Activated naive CD8-positive, alpha-beta T cell (primary cell): ENCODE results near the gene TRIO.

Experiments
- H3K27ac Mint-ChIP-seq: one replicate; pipeline ENCODE4 v1.8.0; 2021; ENCODE audit warnings: mixed read lengths
- H3K27me3 Mint-ChIP-seq: one replicate; pipeline ENCODE4 v1.8.0; 2021; ENCODE audit warnings: mixed read lengths
- H3K36me3 Mint-ChIP-seq: one replicate; pipeline ENCODE4 v1.8.0; 2021; ENCODE audit warnings: mixed read lengths
- H3K4me1 Mint-ChIP-seq: one replicate; pipeline ENCODE4 v1.8.0; 2021; ENCODE audit warnings: low read depth, mixed read lengths
- H3K4me3 Mint-ChIP-seq: one replicate; pipeline ENCODE4 v1.8.0; 2021; ENCODE audit warnings: mild to moderate bottlenecking, mixed read lengths
- H3K9me3 Mint-ChIP-seq: one replicate; pipeline ENCODE4 v1.8.0; 2021; ENCODE audit warnings: low read depth, mixed read lengths

Gene TRIO

GRCh38 chr5:14465116-14465515, 322.0 kb downstream of the TRIO start:
- Mint-ChIP-seq H3K27me3 (no peaks in the 10 kb centered on the region), H3K36me3 (no peaks in the 10 kb centered on the region), H3K4me3 (no peak overlapping the region), H3K9me3 (no peaks in the 10 kb centered on the region), H3K4me1 (no peaks in the 10 kb centered on the region), H3K27ac (no peak overlapping the region)

- Mint-ChIP-seq H3K27ac (no peak overlapping the region), H3K4me1 (no peaks in the 10 kb centered on the region), H3K27me3 (no peaks in the 10 kb centered on the region), H3K4me3 (no peak overlapping the region), H3K9me3 (no peaks in the 10 kb centered on the region), H3K36me3 (no peaks in the 10 kb centered on the region)
Measured at GRCh38 chr5:14465776-14466175, 322.6 kb downstream of the TRIO start.

- no peaks in the 10 kb centered on the region for H3K4me1 Mint-ChIP-seq
- no peak overlapping the region for H3K27ac Mint-ChIP-seq
- H3K36me3 Mint-ChIP-seq = peaks cover under 1% of the 10 kb centered on the region
- no peaks in the 10 kb centered on the region for H3K9me3 Mint-ChIP-seq
- H3K4me3 Mint-ChIP-seq = no peak overlapping the region
- no peaks in the 10 kb centered on the region for H3K27me3 Mint-ChIP-seq
Measured at GRCh38 chr5:14467251-14467650, 324.1 kb downstream of the TRIO start.

DNA sequence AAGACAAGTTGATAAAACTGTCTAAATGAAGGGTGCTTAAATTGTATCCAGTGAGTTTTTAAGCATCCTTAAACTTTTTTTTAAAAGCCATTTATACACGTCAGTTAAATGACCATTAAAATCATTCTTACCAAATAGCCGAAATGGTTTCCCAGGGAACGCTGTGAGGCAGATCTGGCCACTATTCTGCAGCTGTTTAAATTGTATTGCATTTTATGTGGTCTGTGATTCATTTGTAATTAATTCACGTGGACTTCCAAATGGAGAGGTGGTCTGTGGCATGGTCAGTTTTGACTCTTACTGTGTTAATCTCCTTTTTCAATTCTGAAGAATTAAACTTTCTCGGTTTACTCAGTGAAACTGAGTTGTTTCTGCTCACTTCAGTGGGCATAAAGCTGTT, 324.7 kb downstream of the TRIO start:
- no peaks in the 10 kb centered on the region for H3K9me3 Mint-ChIP-seq
- H3K27me3 Mint-ChIP-seq = no peaks in the 10 kb centered on the region
- H3K36me3 Mint-ChIP-seq = peaks cover 2% of the 10 kb centered on the region
- no peak overlapping the region for H3K27ac Mint-ChIP-seq
- H3K4me3 Mint-ChIP-seq = no peak overlapping the region
- no peaks in the 10 kb centered on the region for H3K4me1 Mint-ChIP-seq

DNA sequence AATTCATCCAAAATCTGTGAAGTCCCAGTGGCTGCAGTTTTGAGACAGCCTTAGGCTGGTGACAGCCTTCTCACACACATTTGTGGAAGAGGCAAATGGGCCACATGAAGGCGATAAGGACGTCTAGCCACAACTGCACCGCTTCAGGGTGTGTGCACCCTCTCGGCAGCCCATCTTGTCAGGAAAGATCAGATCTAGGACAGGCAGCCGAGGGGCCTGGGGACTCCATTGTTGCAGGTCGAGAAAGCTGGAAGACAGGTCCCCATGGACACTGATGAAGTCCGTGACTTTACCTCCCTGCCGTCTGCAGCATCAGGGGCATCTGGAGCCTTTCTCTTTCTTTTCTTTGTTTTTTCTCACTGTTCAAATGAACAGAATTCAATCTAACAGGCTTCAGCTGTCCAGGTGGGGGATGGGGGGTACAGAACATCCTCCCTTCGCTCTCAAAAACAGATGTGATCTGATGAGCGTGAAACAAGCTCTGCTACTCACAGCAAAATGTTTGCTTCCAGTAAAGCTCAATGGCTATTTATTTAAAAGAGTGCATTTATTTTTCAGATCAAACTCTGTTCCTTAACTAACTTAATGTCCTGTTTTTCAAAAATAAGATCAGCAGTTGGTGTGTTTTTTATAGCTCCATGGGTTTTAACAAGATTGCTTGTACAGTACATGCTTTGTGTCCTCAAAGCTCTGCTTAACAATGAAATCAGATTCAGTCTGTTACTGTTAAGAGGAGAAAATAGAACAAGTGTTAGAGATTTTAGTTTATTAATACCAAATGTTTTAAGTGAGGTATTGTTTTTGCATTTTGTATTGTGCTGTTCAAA, 326.6 kb downstream of the TRIO start:
- Mint-ChIP-seq H3K27me3 (no peaks in the 10 kb centered on the region), H3K27ac (no peak overlapping the region), H3K36me3 (peaks cover 2% of the 10 kb centered on the region), H3K9me3 (no peaks in the 10 kb centered on the region), H3K4me1 (no peaks in the 10 kb centered on the region), H3K4me3 (no peak overlapping the region)

DNA sequence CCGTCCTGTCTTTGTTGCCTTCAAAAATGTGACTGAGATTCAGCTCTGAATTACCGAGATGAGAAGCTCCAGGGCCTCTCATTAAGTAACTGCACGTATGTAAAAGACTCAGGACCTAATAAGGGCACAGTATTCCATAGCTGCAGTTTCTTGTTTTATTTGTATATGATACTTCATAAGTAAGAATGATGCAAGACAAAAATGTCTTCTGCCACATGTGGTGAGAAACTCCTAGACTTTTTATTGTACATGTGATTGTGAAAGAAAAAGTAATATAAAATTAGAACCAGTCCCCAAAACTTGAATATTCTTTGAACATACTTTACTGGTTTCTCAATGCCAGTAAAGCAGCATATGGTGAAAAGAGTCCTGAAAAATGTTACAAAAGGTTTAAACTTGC, 328.4 kb downstream of the TRIO start:
- Mint-ChIP-seq H3K4me1 (no peaks in the 10 kb centered on the region), H3K27me3 (no peaks in the 10 kb centered on the region), H3K36me3 (peaks cover 5% of the 10 kb centered on the region), H3K9me3 (no peaks in the 10 kb centered on the region), H3K4me3 (no peak overlapping the region), H3K27ac (no peak overlapping the region)

DNA sequence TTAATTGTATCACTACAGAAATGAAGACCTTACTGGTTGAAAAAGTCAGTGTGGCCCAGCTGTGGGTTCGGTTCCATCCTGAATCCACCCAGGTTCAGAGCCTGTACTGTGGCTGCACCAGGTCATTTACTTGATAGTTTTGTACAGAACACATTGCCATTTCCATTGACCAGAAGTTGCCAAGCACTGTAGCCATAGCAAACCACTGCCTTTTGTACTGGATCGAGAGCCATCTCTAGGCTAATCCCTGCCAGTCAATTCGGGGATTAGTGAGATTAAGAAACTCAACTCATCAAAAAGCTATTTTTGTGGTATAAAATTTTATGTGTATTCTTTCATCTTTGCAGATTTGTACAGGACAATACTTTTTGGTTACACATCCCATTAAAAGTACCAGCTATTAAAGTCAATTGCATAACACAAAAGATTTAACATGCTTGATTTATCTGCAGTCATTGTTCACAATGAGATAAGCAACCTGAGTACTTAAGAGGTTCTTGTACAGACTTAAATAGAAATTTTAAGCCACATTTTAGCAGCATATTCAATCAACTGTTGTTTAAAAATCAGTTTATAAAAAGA, 329.9 kb downstream of the TRIO start:
- peaks cover 5% of the 10 kb centered on the region for H3K36me3 Mint-ChIP-seq
- no peak overlapping the region for H3K4me3 Mint-ChIP-seq

GRCh38 chr5:14475045-14475444, 331.9 kb downstream of the TRIO start:
- Mint-ChIP-seq H3K4me1 (peaks cover 3% of the 10 kb centered on the region), H3K36me3 (peaks cover 5% of the 10 kb centered on the region), H3K27ac (no peak overlapping the region), H3K9me3 (no peaks in the 10 kb centered on the region), H3K27me3 (no peaks in the 10 kb centered on the region), H3K4me3 (no peak overlapping the region)

More for the DNA sequence above, 329.9 kb downstream of the TRIO start:
- Mint-ChIP-seq H3K9me3 (no peaks in the 10 kb centered on the region), H3K4me1 (no peaks in the 10 kb centered on the region), H3K27me3 (no peaks in the 10 kb centered on the region), H3K27ac (no peak overlapping the region)

DNA sequence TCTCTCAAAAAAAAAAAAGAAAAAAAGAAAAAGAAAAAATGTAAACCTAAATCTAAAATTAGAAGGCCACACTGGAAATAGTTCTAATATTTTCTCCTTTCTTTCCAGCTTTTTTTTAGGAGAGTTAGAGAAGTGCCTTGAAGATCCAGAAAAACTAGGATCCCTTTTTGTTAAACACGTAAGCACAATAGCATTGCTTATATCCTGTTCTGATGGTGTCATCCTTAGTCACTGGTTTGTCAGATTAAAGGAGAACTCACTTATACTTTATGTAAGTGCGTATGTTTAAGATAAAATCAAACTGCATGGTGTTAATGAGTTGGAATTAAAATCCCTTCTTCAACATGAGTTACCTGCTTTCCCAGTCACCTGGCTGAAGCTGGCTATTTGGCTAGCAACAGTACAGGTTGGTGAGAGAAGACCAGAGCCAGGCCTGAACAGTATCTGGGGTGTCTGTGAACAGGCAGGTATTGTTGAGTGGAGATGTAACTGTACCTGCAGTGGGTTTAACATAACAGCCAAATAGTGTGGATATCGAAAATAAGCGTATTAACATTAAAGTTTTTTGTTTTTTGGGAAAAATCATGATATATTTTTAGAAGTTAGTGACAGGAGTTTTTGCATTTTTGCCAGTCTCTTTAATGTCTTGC, 333.8 kb downstream of the TRIO start:
- Mint-ChIP-seq H3K4me1 (peaks cover 3% of the 10 kb centered on the region), H3K27me3 (no peaks in the 10 kb centered on the region), H3K4me3 (no peak overlapping the region), H3K9me3 (no peaks in the 10 kb centered on the region), H3K36me3 (peaks cover 5% of the 10 kb centered on the region), H3K27ac (no peak overlapping the region)

GRCh38 chr5:14479143-14479696, 336.1 kb downstream of the TRIO start:
- H3K27me3 Mint-ChIP-seq = no peaks in the 10 kb centered on the region
- H3K9me3 Mint-ChIP-seq = no peaks in the 10 kb centered on the region
- peaks cover 4% of the 10 kb centered on the region for H3K36me3 Mint-ChIP-seq
- no peak overlapping the region for H3K4me3 Mint-ChIP-seq
- no peak overlapping the region for H3K27ac Mint-ChIP-seq
- H3K4me1 Mint-ChIP-seq = peaks cover 3% of the 10 kb centered on the region

- Mint-ChIP-seq H3K9me3 (no peaks in the 10 kb centered on the region), H3K27me3 (no peaks in the 10 kb centered on the region), H3K27ac (no peak overlapping the region), H3K4me1 (peaks cover 9% of the 10 kb centered on the region), H3K4me3 (no peak overlapping the region), H3K36me3 (peaks cover 2% of the 10 kb centered on the region)
Measured at GRCh38 chr5:14481349-14481748, 338.2 kb downstream of the TRIO start.

DNA sequence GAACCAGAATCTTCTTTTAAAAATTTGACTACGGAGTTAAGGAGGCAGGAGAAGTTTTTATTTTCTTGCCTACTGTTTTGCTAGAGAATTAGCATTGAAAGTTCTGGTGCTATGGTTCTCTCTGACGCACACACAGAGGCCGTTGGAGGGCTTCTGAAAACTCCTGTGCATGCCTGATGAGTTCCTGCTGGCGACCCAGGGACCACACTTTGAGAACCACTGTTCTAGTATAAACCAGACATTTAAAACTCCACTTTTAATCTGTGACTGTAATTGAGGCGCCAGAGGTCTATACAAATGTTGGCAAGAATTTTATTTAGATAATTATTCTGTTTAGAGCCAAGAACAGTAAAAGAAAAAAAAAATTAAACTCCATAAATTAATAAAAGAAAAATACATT, 338.9 kb downstream of the TRIO start:
- Mint-ChIP-seq H3K27ac (no peak overlapping the region), H3K36me3 (peaks cover 2% of the 10 kb centered on the region), H3K4me1 (peaks cover 9% of the 10 kb centered on the region), H3K4me3 (no peak overlapping the region), H3K27me3 (no peaks in the 10 kb centered on the region), H3K9me3 (no peaks in the 10 kb centered on the region)

GRCh38 chr5:14483504-14484157, 340.5 kb downstream of the TRIO start:
- Mint-ChIP-seq H3K36me3 (peaks cover 2% of the 10 kb centered on the region), H3K27me3 (no peaks in the 10 kb centered on the region), H3K4me3 (no peak overlapping the region), H3K27ac (no peak overlapping the region), H3K4me1 (peaks cover 9% of the 10 kb centered on the region), H3K9me3 (no peaks in the 10 kb centered on the region)

DNA sequence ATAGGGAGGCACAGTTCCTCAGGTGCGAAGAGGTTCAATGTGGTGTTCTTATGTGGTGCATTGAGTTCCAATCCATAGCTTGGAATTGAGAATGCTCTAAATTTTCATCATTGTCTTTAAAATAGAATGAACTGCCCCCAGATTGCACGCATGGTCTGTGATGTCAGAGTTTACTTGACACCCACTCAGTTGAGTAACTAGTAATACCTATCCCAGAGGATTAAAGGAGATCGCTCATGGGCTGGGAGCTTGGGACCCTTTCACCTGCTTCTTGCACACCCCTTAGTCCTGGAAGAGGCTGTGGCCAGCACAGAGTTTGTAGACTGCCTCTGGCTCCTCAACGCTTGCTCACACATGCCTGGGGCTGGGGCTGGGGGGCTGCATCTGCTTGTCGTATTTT, 343.3 kb downstream of the TRIO start:
- H3K4me3 Mint-ChIP-seq = no peak overlapping the region
- H3K4me1 Mint-ChIP-seq = peaks cover 5% of the 10 kb centered on the region
- no peaks in the 10 kb centered on the region for H3K9me3 Mint-ChIP-seq
- H3K36me3 Mint-ChIP-seq = peaks cover 2% of the 10 kb centered on the region
- H3K27me3 Mint-ChIP-seq = no peaks in the 10 kb centered on the region
- no peak overlapping the region for H3K27ac Mint-ChIP-seq
